IPS-15b (cell line): ENCODE measurements around the gene ATP1B2.
A peak's percentile ranks its signal among the peaks of the same experiment; 100 is the strongest.

Experiments
- H3K27me3 ChIP-seq: one replicate; pipeline ENCODE4 v1.6.1; 2013; ENCODE audit warnings: low read length; ENCODE audit not compliant: control insufficient read depth, insufficient read depth
- H3K36me3 ChIP-seq: one replicate; pipeline ENCODE4 v1.6.1; 2013; ENCODE audit warnings: low read length; ENCODE audit not compliant: control insufficient read depth, insufficient read depth
- H3K4me1 ChIP-seq: one replicate; pipeline ENCODE4 v1.6.1; 2013; ENCODE audit warnings: mild to moderate bottlenecking, low read length; ENCODE audit not compliant: control insufficient read depth, insufficient read depth
- H3K4me3 ChIP-seq: one replicate; pipeline ENCODE4 v1.5.1; 2013; ENCODE audit warnings: low read depth, low read length
- H3K9ac ChIP-seq: one replicate; pipeline ENCODE4 v1.6.1; 2013; ENCODE audit warnings: low read depth, mild to moderate bottlenecking, low read length
- H3K9me3 ChIP-seq: one replicate; pipeline ENCODE4 v1.6.1; 2013; ENCODE audit warnings: mild to moderate bottlenecking, low read length; ENCODE audit not compliant: control insufficient read depth, insufficient read depth

ATP1B2 gene

GRCh38 chr17:7706631-7707354, 56.1 kb downstream of the ATP1B2 start:
- Histone ChIP-seq H3K36me3 (peaks cover 4% of the 10 kb centered on the region), H3K9ac (no peak overlapping the region), H3K4me1 (peaks cover 13% of the 10 kb centered on the region), H3K9me3 (no peaks in the 10 kb centered on the region), H3K4me3 (peak overlapping the region; percentile 75), H3K27me3 (peaks cover 20% of the 10 kb centered on the region)
